Measurements from ENCODE around the gene RAD51B.

RAD51B gene

DNA sequence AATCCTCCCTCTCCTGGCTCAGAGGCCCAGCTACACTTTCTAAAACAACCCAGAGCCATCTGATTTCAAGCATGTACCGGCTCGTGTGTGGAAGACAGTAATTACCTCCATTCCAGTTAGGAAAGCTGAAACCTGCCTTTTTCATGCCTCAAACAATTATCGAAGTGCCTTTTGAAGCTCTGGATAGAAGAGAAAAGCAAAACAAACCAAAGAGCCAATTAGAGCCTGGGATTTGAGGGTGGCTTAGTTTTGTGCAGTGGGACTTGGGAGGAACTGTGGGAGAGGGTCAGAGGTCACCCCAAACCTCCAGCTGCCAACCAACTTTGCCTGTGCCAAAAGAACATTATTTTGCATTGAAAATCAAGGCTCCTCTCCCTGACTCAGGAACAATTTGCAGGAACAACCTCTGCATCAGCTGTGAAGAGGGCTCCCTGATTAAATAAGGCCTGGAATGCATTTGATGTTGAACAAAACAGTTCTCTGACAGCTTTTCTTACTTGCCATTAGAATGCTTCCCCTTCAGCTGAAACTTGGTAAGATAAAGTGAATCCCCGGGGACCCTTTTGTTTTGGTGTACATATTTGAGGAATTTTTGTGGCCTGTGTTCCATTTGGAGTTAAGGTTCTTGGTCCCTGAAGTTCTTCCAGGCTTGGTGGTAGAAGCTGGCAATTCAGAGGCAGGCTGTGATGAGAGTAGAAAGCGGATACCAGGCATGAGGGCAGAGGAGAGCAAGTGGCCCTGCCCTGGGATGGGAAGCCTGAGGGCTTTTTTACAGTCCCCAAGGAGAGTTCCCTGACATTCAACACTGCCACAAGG, 703.1 kb downstream of the RAD51B start:
- DNase-seq = no peak

DNA sequence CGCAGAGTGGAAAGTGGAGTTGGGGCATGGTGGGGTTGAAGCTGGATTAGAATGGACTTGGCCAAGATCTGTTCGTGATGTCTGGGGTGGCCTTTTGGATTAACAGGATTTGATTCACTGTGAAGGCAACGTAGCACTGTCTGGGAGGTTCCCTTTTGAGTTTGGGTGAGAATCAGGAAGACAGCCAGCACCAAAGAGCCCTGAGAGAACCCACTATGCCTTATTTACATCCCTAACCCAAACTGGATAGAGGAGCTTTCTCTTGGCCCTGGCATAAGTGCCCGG, 703.7 kb downstream of the RAD51B start:
- DNase-seq = no peak

DNA sequence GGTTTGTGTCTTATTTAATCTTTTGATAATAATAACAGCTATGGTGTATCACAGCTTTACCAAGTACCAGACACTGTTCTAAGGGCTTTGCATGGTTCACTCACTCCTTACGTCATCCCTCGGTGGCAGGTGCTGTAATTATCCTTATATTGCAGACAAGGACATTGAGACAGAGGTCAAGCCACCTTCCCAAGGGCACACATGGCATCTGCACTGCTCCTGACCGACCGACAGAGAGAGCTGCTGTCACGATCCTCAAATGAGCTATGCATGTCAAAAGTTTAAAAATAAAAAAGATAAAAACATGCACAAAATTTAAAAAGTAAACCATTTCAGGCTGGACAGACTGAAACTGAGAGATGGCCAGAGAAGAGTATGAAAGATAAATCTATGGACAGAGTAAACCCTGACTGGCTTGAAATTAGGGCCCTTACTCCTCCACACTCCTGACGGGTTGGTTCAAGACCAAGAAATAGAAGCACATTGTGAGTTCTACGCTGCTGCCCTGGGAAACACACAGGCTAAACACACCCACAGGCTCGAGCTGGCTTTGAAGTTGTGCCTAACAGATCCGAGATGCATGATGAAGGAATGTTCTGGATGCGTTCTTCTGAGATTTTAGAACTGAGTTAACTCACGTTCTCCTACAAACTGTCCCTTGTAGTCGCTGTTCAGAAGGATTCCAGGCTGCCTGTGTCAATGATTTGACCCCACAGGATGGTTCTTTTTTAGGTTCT, 704.6 kb downstream of the RAD51B start:
- DNase-seq = no peak

DNA sequence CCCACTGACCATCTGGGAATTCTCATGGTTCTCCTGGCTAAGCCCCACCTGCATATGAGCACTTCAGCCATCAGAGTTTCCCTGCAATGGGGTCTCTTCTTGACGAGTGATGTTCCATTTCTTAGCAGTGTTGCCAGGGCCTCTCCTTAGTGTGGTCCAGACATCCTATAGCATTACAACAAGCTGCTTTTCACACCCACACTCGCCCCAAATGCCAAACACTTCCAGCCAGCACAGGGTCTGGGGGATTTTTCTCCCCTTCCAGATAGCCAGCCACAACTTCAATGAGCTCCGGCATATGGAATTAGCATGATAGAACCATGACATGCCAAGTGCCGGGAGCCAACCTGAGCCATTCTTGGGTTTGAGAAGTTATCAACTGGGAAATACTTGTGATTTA, 705.9 kb downstream of the RAD51B start:
- DNase-seq = no peak

DNA sequence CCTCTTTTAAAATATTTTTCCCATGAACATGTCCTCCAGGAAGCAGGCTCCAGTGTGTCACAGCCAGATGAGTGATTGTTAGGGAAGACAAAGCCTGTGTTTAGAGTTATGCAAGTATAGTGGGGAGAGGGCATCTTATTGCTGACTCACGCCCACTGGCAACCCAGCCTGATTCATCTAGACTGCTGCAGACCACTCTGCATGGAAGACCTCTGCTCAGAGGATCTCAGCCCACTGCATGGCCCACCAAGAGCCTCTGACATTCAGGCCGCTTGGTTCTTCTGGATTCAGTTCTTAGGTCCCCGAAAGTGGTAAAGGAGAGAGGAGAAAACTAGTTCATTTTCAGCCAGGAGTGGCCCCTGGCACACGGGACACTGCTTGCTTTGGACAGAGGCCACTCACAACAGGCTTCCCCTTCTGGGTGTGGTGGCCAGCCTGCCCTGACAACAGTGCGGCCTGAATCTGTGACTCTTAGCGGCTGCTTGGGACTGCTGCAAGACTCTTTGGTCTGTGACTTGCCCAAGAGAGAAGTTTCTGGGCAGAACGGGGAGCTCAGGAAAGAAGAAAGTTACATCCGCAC, 707.0 kb downstream of the RAD51B start:
- peak in 1 of 2 donors; percentile 14 for DNase-seq

DNA sequence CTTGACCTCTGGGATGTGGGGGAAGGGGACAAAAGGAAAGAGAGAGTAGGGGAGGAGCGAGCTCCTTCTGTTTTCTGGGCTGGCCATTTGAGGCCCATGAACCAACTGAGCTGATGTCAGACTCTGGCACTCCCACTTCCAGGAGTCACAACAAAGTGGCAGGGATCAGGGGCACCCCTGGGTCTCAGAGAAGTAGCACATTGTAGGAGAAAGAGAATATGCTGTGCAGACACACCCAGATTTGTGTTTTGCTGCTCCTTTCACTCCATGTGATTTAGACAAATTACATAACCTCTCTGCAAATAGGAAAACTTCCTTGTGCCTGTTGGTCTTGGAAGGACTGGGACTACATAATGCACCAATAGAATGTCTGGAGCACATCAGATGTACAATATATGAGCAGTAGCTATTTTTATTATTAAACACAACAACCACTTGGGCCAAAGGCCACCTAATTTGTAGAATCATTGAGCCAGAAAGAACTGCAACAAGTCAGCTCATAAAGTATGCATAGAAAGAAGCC, 707.8 kb downstream of the RAD51B start:
- DNase-seq = no peak

DNA sequence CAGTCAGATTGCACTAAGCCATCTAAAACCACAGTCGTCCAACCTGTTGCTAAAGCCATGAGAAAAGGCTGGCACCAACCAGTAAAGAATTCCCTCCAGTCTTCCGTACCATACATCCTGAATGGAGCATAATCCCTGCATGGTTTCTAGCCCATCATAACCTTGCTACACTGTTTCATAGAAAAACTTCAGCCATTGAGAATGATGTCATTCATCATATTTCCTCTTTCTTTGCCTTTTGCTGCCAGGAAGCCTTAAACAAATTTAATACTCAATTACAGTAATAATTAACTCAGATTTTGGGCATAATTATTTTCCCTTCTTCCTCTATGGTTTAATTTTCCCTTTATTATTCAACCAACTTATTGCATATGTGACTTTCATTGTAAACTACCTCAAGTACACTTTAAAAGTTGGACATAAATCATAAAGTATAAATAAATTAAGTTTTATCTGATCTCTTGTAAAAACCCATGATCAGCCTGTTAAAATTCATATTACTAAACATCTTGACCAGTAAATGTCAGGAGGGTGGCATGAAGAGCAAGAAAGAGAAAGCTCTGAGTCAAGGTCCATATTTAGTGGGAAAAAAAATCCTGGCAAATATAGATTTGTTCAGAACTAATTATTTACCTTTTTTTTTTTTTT, 708.6 kb downstream of the RAD51B start:
- no peak for DNase-seq

DNA sequence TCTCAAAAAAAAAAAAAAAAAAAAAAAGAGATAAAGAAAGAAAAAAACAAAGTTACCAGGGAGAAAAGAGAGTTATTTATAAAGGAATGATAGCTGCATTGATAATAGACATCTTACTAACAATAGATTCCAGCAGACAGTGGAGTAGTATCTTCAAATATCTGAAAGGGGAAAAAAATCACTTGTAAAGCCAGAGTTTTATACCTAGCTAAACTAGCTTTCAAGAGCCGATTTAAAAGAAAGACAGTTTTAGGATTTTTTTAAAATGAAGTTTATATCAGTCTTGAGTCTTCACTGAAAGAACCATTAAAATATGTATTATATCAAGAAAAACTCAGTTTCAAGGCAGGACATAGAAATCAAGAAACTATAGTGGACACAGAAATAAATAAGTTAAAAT, 710.9 kb downstream of the RAD51B start:
- no peak for DNase-seq

DNA sequence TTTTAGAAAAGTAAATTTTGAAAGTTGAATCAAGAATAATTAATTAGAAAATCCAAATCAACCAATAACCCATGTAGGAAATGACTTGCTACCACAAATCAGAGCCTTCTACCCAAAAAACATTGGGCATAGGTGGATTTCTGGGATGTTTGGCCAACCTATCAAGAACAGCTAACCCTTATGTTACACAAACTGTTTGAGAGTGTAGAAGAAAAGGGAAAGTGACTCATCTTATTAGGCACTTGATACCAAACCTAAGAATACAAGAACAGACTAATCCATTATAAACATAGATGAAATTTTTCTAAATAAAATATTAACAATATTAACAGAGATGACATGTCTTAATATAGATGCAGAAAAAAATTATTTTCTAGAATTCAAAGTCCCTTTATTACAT, 712.9 kb downstream of the RAD51B start:
- no peak for DNase-seq

DNA sequence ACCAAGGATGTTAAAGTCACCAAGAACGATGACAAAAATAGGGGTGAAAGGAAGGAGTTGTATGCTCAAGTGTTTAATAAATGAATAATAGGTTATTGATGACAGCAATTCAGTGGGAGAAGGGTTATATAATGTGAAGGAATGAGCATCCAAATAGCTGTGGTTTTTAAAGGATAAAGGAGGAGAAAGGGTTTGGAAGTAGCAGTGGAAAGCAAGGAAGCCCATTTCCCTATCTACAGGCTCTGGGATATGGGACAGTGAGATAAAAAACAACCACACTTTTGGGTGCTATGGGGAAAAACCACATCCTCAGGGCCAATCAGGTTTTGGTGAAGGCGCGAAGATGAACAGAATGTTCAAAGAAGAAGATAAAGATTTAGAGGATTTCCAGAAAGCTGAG, 714.7 kb downstream of the RAD51B start:
- DNase-seq = no peak

DNA sequence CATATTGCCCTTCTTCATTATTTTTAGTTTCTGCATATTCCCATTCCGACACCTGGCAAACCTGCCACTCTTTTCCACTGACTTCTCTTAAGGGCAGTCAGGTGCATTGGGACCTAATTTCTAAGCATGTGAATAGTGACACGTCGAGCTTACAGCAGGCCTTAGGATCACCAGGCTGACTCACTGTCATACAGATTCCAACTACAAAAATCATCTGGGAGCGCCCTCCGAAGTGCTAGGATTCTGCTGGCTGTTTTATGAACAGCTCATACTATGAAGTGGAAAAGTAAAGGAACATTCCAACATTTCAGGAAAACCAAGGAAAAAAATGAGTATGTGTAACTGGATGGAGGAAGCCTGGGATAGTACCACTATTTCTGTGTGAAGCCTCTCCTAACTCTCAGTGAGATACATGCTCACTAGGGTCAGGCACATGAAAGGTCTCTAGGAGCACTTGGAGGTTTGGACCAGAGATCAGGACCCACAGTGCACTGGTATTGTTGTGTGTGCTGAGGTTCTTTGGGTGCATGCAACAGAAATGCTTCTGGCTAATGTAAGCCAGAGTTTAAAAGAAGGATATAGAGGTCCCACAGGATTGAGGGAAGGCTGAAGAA, 715.9 kb downstream of the RAD51B start:
- DNase-seq = no peak

DNA sequence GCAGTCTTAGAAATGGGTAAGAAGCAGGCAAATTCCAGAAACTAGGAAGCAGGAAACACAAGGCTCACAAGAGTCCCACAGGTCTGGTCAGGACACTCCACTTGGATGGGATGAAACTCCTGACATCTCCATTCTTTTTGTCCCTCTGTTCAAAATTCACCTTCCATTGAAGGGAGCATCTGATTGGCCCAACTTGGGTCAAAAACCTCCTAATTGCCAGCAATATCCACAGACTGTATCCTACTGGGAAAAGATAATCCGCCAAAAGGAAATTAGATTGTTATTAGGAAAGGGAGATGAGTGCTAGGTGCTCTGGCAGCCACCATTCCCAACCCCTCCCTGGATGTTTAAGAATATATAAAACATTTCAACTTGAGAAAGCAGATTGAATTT, 716.4 kb downstream of the RAD51B start:
- DNase-seq = no peak

DNA sequence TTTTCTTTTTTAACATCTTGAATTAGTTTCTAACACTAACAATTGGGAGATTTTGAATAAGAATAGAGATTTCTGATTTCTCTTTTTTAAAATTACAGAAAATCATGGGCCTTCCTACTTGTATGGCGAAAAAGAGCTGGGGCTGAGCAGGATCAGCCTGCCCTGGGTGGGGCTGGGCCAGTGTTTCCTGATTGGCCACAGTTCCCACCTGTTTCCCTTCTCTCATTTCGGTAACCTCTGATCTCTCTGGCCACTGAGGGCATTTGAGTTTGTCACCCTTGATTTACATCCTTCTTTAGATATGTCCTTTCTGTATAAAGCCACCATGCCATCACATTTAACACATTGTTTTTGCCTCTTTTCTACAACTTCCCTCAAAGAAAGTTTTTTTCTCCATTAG, 719.1 kb downstream of the RAD51B start:
- no peak for DNase-seq

DNA sequence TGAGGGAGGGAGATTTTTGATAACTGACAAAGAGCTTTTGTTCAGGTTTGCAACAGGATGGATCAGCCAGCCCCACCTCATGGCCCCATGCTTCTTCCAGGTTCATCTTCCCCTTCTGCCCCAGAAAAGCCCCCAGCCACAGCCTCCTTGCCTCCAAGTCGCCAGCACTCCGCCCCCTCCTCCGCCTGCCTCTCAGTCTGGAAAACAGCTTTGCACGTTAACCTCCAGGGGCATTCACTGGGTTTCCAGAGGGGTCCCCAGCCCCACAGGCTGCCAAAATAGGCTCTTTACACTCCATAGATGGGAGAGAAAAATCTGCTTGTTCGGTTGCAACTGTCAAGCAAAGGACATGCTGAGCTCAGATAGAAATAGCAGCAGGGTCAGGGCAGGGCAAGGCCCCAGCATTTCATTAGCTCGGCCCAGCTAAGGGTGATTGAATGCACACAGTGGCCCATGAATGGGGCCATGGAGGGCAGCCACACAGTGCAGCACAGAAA, 719.7 kb downstream of the RAD51B start:
- DNase-seq = no peak

DNA sequence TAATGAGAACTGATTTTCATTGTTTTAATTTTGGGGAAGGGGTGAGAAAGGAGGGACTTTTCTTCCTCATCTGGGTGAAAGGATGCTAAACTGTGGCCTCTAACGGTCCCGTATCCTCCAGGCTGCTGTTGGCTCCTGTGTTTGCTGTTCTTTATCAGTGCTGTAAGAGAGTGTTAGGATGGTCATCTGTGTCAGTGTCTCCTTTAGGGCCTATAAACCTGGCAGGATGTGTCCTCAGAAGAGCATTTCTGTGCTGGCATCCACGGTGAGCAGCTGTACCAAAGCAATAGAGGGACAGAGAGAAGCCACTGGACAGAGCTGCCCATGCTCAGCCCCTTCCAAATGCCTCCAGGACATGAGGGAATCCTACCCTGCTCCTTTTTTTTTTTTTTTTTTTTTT, 720.2 kb downstream of the RAD51B start:
- DNase-seq = no peak

DNA sequence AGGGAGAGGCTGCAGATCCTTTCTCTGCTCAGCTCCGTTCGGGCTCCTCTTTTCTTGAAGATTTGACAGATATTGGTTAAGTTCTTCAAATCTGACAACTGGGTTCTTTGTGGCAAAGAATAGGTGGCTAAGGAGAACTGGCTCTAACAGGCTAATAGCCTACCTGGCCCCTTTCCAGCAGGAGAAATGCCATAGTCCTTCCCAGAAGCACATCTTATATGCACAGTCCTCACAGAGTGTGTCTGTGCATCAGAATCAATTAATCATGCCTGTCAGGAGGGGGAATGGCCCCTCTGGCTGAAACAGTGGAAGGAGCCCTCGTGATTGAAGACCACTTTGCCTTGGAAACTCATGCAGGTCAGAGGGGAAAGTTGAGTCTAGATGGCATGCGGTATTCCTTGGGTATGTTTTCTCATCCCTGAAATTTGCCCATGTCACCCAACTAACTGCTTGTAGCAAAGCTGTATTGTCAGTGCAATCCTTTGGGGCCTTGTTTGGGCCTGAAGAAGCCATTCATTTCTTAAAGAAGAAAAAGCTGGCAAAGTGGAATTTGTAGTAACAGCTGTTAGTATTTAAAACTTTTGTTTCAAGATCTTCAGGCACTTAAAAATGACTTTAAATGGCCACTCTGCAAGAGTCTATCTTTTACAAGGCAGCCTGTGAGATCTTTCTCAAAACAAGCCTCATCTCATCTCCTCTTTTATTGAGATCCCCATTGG, 721.8 kb downstream of the RAD51B start:
- no peak for DNase-seq

DNA sequence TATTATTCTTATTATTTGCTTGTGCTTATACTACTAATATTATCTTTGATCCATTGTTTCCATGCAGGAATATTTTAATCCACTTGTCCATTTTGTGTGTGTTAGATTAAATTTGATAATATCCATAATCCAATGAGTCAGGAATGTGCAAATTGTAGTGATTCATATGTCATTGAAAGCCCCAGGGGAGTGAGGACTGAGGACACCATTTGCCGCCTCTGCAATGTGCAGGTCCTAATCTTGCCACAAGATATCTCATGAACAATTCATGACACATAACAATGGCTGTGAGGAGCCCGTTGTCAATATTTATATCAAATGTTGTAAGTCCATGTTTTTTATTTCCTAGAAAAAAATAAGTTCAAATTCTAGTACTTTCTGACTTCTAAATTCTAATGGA, 722.8 kb downstream of the RAD51B start:
- DNase-seq = no peak

DNA sequence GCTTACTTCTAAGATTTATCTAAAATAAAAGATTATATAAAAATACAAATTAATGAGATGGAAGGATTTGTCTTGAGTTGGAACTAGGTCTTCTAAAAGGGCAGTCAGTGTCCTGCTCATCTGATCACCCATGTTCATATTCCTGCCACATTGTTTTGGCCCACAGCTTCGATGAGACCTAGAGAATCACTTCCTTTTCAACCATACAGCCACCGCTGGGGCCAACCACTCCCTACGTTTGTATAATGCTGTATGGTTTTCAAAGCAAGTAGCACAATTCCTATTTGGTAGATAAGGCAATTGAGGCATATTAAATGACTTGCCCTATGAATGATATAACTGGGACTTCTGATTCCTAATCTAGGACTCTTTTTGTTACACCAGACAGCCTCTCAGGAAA, 723.9 kb downstream of the RAD51B start:
- no peak for DNase-seq

DNA sequence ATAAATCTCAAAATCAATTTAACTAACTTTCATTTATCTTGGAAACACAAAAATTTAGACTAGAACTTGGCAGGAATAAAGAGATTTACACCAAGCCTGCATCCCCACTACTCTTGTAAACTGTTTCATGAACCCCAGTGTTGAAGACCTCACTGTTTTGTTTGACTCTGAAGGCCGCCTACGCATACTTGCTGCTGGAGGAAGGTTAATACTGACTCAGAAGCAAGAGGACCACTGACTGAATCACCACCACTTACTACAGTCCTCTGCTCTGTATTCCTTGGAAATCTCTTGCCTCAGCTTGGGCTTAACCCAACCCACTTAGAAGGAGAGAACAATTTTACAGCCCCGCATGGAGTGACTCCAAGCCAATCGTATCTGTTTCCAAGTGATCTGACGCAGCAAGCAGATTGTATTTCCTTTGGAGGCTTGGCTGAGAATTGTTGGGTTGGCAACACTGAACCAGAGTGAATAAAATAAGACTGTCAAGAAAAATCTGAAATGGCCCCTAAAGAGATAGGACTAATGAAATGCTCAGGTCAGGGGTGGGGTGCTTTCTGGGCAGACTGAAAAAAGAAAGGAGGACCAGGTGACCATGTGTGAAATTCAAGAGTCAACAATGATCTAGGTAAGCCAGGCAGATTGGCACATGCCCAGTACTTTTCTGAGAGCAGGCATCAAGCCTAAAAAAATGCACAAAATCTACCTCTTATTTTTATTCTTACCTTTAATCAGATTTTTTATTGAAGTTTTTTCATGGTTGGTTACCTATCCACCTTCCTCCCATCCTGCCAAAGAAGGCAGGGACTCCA, 724.7 kb downstream of the RAD51B start:
- no peak for DNase-seq

DNA sequence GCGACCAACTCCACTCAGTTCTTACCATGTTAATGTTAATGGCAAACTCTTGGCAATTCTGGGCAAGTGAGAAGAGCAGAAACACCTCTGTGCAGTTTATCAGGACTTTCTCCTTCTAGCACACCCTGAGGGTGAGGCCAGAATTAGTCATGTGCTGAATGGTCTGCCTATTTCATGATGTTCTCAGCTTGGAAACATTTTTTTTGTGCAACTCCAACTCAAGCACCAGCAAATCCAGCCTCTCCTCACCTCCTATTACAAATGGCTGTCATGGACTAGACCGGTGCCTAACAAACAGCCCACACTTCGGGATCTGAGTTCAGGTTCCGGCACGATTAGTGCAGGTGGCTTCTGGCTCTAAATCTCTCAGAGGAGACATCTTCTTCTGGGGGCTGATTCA, 727.3 kb downstream of the RAD51B start:
- no peak for DNase-seq
